Psoas muscle (tissue), 8 donors: ENCODE results near the gene CHAD. TPM values are rescaled to one million over a fixed set of nuclear protein-coding genes. Genes with fewer than 3 reads are reported as not detected.

Source experiments
- ATAC-seq, 4 donors: fragments of 200-7000 bp; cut with Tn5 transposase; one replicate each; pipeline ENCODE4 v1.9.1; 2020; ENCODE audit warnings: moderate library complexity in 3 of 4, mild to moderate bottlenecking in 2 of 4
- DNase-seq, 2 donors: peaks; one replicate each; pipeline ENCODE4 v3.0.0-alpha.2; 2020
- H3K27ac ChIP-seq: fragments of 200-600 bp; one replicate; pipeline ENCODE4 v1.8.0; 2022
- H3K27me3 ChIP-seq, 3 donors: fragments of 200-600 bp in 1 of 3; one replicate each; pipeline versions ENCODE4 v1.6.1 to v1.8.0; 2013 to 2022; ENCODE audit warnings: low read length in 2 of 3, mild to moderate bottlenecking in 2 of 3, moderate library complexity in 1 of 3; ENCODE audit not compliant: insufficient read depth in 3 of 3
- H3K36me3 ChIP-seq, 2 donors: fragments of 200-600 bp in 1 of 2; one replicate each; pipeline versions ENCODE4 v1.6.1 to v1.8.0; 2013 to 2022; ENCODE audit warnings: low read depth in 1 of 2, mild to moderate bottlenecking in 1 of 2, moderate library complexity in 1 of 2; ENCODE audit not compliant: insufficient read depth in 1 of 2
- H3K4me1 ChIP-seq: fragments of 200-600 bp; one replicate; pipeline ENCODE4 v1.8.0; 2022
- H3K4me3 ChIP-seq: fragments of 200-600 bp; one replicate; pipeline ENCODE4 v1.8.0; 2022; ENCODE audit warnings: mild to moderate bottlenecking
- H3K9me3 ChIP-seq: fragments of 200-600 bp; one replicate; pipeline ENCODE4 v1.8.0; 2022
- CTCF ChIP-seq: fragments of 200-600 bp; IDR thresholded peaks from one replicate; pipeline ENCODE4 v1.8.0; 2022; ENCODE audit warnings: antibody characterized with exemption
- WGBS, 3 donors: extraction: QIAGEN DNeasy Blood & Tissue Kit; methylation state at CpG; one replicate each; pipeline versions ENCODE4 v1.1.6 to v1.1.7; 2013; 5-methylcytosine and 5-hydroxymethylcytosine counted together
- intact Hi-C, 2 donors: fragments of 100-400 bp; cut with DNase I; formaldehyde crosslinking; loops; one replicate each; pipeline versions ENCODE4 v1.11.0 to v1.14.2; 2022
- polyA plus RNA-seq, 3 donors: library from polyadenylated mRNA; stranded (reverse); fragments of 200-250 nt; gene quantifications; one replicate each; pipeline ENCODE4 v1.2.3, GENCODE V29; 2013
- total RNA-seq, 4 donors: library from RNA; stranded (reverse); fragmentation: NEBNext Ultra II Directional in 2 of 4; extraction: Animal tissue kit (Norgen Biotek cat#: 25700) in 2 of 4; gene quantifications; one replicate each; pipeline versions ENCODE4 v1.2.1 to v1.2.4, GENCODE V29; 2021 to 2023
- donor health status: healthy with polysubstance abuse.
- donor health status: DM: no; HTN: no; CAD: no; lungs with moderate emphysema.
- donor health status: Bipolar disorder and iron deficiency.
- donor health status: healthy.
- donor health status: DM: yes; HTN: yes; CAD: no.
- donor health status: DM: no; HTN: no; CAD: no.
- donor health status: DM: no; HTN: no; CAD: no.
- donor health status: DM: yes; HTN: yes; CAD: no.

CHAD gene
- total and polyA plus RNA-seq, 7 donors: 0.09 to 0.76 (median 0.42) TPM; not detected in 2

GRCh38 chr17:50460831-50461526, 7.7 kb downstream of the CHAD start:
- ATAC-seq: no peak
- DNase-seq: no peak
- intact Hi-C loops: no loop called here
- TF ChIP-seq CTCF: no peak
- no peaks in the 10 kb centered on the region for H3K9me3 ChIP-seq
- peaks cover 0 to 17% of the 10 kb centered on the region in 2 donors for H3K36me3 ChIP-seq
- H3K27ac ChIP-seq: no peak overlapping the region
- no peaks in the 10 kb centered on the region for H3K4me1 ChIP-seq
- H3K4me3 ChIP-seq: no peak overlapping the region
- WGBS, 3 donors: 88 to 90% (median 88%) methylated on average over 9 of the region's 9 CpGs
- H3K27me3 ChIP-seq: no peaks in the 10 kb centered on the region

- 85 to 96% (median 88%) methylated on average over 4 of the region's 4 CpGs for WGBS, 3 donors
- no peaks in the 10 kb centered on the region for H3K27me3 ChIP-seq
- no peak for ATAC-seq
- no peaks in the 10 kb centered on the region for H3K9me3 ChIP-seq
- no peak overlapping the region for H3K4me3 ChIP-seq
- intact Hi-C loops: no loop called here
- no peak for TF ChIP-seq CTCF
- H3K4me1 ChIP-seq: no peaks in the 10 kb centered on the region
- H3K27ac ChIP-seq: no peak overlapping the region
- DNase-seq: no peak
- peaks cover 0 to 17% of the 10 kb centered on the region in 2 donors for H3K36me3 ChIP-seq
Observed at GRCh38 chr17:50459756-50460155, 8.9 kb downstream of the CHAD start.

GRCh38 chr17:50458701-50459676, 9.7 kb downstream of the CHAD start:
- no peak overlapping the region for H3K4me3 ChIP-seq
- intact Hi-C loops: no loop called here
- peaks cover 0 to 15% of the 10 kb centered on the region in 2 donors for H3K36me3 ChIP-seq
- no peaks in the 10 kb centered on the region for H3K27me3 ChIP-seq
- H3K27ac ChIP-seq: no peak overlapping the region
- H3K9me3 ChIP-seq: no peaks in the 10 kb centered on the region
- WGBS, 3 donors: 70 to 83% (median 76%) methylated on average over 16 of the region's 16 CpGs
- ATAC-seq: peak; percentile 39 to 71 (median 50)
- no peak for TF ChIP-seq CTCF
- no peaks in the 10 kb centered on the region for H3K4me1 ChIP-seq
- DNase-seq: no peak

- ATAC-seq (no peak), DNase-seq (no peak)
- intact Hi-C loops: no loop called here
- Histone ChIP-seq H3K36me3 (peaks cover 0 to 11% of the 10 kb centered on the region in 2 donors), H3K9me3 (no peaks in the 10 kb centered on the region), H3K4me3 (no peak overlapping the region), H3K27ac (no peak overlapping the region), H3K27me3 (no peaks in the 10 kb centered on the region), H3K4me1 (no peaks in the 10 kb centered on the region)
- WGBS, 3 donors: 61 to 76% (median 64%) methylated on average over 3 of the region's 3 CpGs
- TF ChIP-seq CTCF: no peak
Observed at GRCh38 chr17:50458270-50458669, 10.4 kb downstream of the CHAD start.
